Upper lobe of right lung (tissue), 1 donor: ENCODE results near the gene CD274. TPM values are rescaled to one million over a fixed set of nuclear protein-coding genes. Genes with fewer than 3 reads are reported as not detected.

Source experiments
- ATAC-seq: fragments of 200-7000 bp; cut with Tn5 transposase; one replicate; pipeline ENCODE4 v1.9.1; 2020; ENCODE audit warnings: mild to moderate bottlenecking, moderate library complexity
- DNase-seq: peaks from one replicate; pipeline ENCODE4 v3.0.0-alpha.2; 2020
- H3K27ac ChIP-seq: fragments of 200-600 bp; one replicate; pipeline ENCODE4 v1.8.0; 2022
- H3K27me3 ChIP-seq: fragments of 200-600 bp; one replicate; pipeline ENCODE4 v1.8.0; 2022; ENCODE audit warnings: mild to moderate bottlenecking
- H3K36me3 ChIP-seq: fragments of 200-600 bp; one replicate; pipeline ENCODE4 v1.8.0; 2022
- H3K4me1 ChIP-seq: fragments of 200-600 bp; one replicate; pipeline ENCODE4 v1.8.0; 2022
- H3K4me3 ChIP-seq: fragments of 200-600 bp; one replicate; pipeline ENCODE4 v1.8.0; 2022; ENCODE audit warnings: mild to moderate bottlenecking
- H3K9me3 ChIP-seq: fragments of 200-600 bp; one replicate; pipeline ENCODE4 v1.8.0; 2022
- CTCF ChIP-seq: fragments of 200-600 bp; IDR thresholded peaks from one replicate; pipeline ENCODE4 v1.8.0; 2022; ENCODE audit warnings: antibody characterized with exemption
- intact Hi-C: fragments of 100-400 bp; cut with DNase I; formaldehyde crosslinking; loops from one replicate; pipeline ENCODE4 v1.11.0; 2022
- total RNA-seq: library from RNA; stranded (reverse); fragmentation: NEBNext Ultra II Directional; extraction: Animal tissue kit (Norgen Biotek cat#: 25700); gene quantifications from one replicate; pipeline ENCODE4 v1.2.1, GENCODE V29; 2021
- donor health status: DM: no; HTN: yes; CAD: no; lungs with severe emphysema.

CD274 gene
- total RNA-seq, 1 donor from 2014 or later = 25.9 TPM

GRCh38 chr9:5500441-5501235, 50.3 kb downstream of the CD274 start:
- Histone ChIP-seq H3K9me3 (no peaks in the 10 kb centered on the region), H3K27me3 (no peaks in the 10 kb centered on the region), H3K27ac (peak overlapping the region; percentile 82), H3K4me1 (peaks cover 21% of the 10 kb centered on the region), H3K4me3 (no peak overlapping the region), H3K36me3 (no peaks in the 10 kb centered on the region)
- TF ChIP-seq CTCF = no peak
- ATAC-seq (peak; percentile 58), DNase-seq (no peak)
- intact Hi-C loops = no loop called here

- no peak for DNase-seq
- no peak overlapping the region for H3K27ac ChIP-seq
- ATAC-seq = no peak
- H3K27me3 ChIP-seq = no peaks in the 10 kb centered on the region
- H3K4me1 ChIP-seq = peaks cover 21% of the 10 kb centered on the region
- intact Hi-C loops = no loop called here
- TF ChIP-seq CTCF = no peak
- H3K4me3 ChIP-seq = no peak overlapping the region
- H3K36me3 ChIP-seq = no peaks in the 10 kb centered on the region
- no peaks in the 10 kb centered on the region for H3K9me3 ChIP-seq
Observed at GRCh38 chr9:5502553-5502952, 52.2 kb downstream of the CD274 start.

- H3K27ac ChIP-seq = peak overlapping the region; percentile 80
- intact Hi-C loops = no loop called here
Observed at GRCh38 chr9:5509573-5509972, 59.2 kb downstream of the CD274 start.

GRCh38 chr9:5510360-5510931, 60.1 kb downstream of the CD274 start, which contains the start of gene PDCD1LG2:
Gene PDCD1LG2, plus strand, starts transcription at chr9:5510531. Its CDS starts 12,016 bp downstream, at chr9:5522547.
- DNase-seq = no peak
- Histone ChIP-seq H3K9me3 (no peaks in the 10 kb centered on the region), H3K4me1 (peaks cover 15% of the 10 kb centered on the region), H3K27ac (peak within 1 kb of the TSS; percentile 80), H3K36me3 (no peaks in the 10 kb centered on the region), H3K4me3 (peak within 1 kb of the TSS; percentile 39), H3K27me3 (no peaks in the 10 kb centered on the region)
- TF ChIP-seq CTCF = no peak
- ATAC-seq = peak; percentile 60
- intact Hi-C loops = no loop called here

More at GRCh38 chr9:5509573-5509972, 59.2 kb downstream of the CD274 start:
- H3K9me3 ChIP-seq = no peaks in the 10 kb centered on the region
- no peaks in the 10 kb centered on the region for H3K36me3 ChIP-seq
- no peak overlapping the region for H3K4me3 ChIP-seq
- TF ChIP-seq CTCF = no peak
- ATAC-seq = peak; percentile 36
- peaks cover 15% of the 10 kb centered on the region for H3K4me1 ChIP-seq
- DNase-seq = no peak
- no peaks in the 10 kb centered on the region for H3K27me3 ChIP-seq

GRCh38 chr9:5510989-5511388, 60.6 kb downstream of the CD274 start:
- TF ChIP-seq CTCF = no peak
- DNase-seq (no peak), ATAC-seq (no peak)
- Histone ChIP-seq H3K9me3 (no peaks in the 10 kb centered on the region), H3K4me1 (peaks cover 15% of the 10 kb centered on the region), H3K27ac (peak overlapping the region; percentile 80), H3K27me3 (no peaks in the 10 kb centered on the region), H3K36me3 (no peaks in the 10 kb centered on the region), H3K4me3 (peak overlapping the region; percentile 39)
- intact Hi-C loops = no loop called here
